ENCODE results near the gene MTR.

GRCh38 chr1:236768601-236769000, 26.5 kb upstream of the MTR start:
- no peak for TF ChIP-seq HDAC2 (IDR thresholded peaks at IDR 0.05)
- no peak for TF ChIP-seq ZNF354B (CRISPR knock-in tag; IDR thresholded peaks at IDR 0.05)
- no peak for TF ChIP-seq CTCF (IDR thresholded peaks at IDR 0.05 in 2 of 3, conservative IDR thresholded peaks at IDR 0.05 in 1 of 3; ENCODE audit: insufficient read depth in 2 of 3, low read depth in 1 of 3, low read length in 3 of 3)
- TF ChIP-seq ZNF644 (tag; IDR thresholded peaks at IDR 0.05; ENCODE audit: low read depth) = no peak
- TF ChIP-seq ARNT (IDR thresholded peaks at IDR 0.05) = no peak
- no peak for TF ChIP-seq DNMT1 (IDR thresholded peaks at IDR 0.05)
- TF ChIP-seq GABPB2 (CRISPR knock-in tag; conservative IDR thresholded peaks at IDR 0.05) = no peak
- no peak for TF ChIP-seq POLR2A (conservative IDR thresholded peaks at IDR 0.05)
- no peak for TF ChIP-seq GTF2F1 (IDR thresholded peaks at IDR 0.05; ENCODE audit: low read depth, low read length)
- no peak for TF ChIP-seq CXXC5 (CRISPR knock-in tag; IDR thresholded peaks at IDR 0.05)

All from K562 (cell line).